GM19043 (cell line): ENCODE measurements around the gene PSMA5.

Experiments used
- ATAC-seq: cut with Tn5 transposase; IDR thresholded peaks from one replicate; pipeline ENCODE4 v1.9.1; 2021; ENCODE audit warnings: low read depth; ENCODE audit not compliant: unreplicated experiment

The PSMA5 gene

GRCh38 chr1:109371341-109371739 lies 54.9 kb downstream of the PSMA5 start:
- no peak for ATAC-seq

GRCh38 chr1:109370712-109371340 lies 55.4 kb downstream of the PSMA5 start:
- ATAC-seq = no peak

DNA sequence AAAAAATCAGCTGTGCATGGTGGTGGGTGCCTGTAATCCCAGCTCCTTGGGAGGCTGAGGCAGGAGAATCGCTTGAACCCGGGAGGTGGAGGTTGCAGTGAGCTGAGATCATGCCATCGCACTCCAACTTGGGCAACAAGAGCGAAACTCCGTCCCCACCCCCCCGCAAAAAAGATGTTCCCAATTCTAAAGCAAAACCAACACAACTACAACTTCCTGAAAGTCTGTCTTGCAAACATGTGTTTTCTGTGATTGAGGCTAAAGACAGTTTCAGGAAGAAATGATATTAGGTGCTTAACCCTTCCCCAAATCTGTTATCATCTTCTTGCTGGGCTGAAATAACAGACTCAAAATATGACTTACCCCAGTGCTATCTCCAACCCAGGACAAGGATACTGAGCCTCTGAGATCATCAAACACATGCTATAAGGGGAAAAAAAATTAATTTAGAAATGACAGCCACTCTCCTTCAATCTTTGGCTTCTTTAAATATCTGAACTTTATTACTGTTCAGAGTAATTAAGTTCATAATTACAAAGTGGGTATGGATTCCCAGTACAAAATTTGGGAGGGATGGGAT lies 57.0 kb downstream of the PSMA5 start:
- no peak for ATAC-seq

DNA sequence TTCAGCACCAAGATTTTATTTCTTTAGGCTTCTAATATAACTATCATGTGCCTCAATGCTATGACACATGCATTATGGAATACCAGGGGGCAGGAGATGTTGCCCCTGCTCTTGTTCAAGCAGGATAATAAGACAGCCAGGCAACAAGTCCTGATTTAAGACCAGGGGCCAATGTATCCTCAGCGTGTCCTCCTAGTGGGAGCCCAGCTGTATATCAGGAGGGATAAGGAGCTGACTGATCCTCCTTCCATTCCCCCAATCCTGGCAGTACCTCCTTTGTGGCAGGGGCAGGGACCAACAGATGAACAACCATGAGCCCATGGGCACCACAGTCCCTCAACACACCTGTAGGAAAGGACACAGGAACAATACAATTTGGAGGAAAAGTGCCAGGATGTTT lies 57.8 kb downstream of the PSMA5 start:
- no peak for ATAC-seq

- no peak for ATAC-seq
Observed at GRCh38 chr1:109367626-109368025, 58.6 kb downstream of the PSMA5 start.

DNA sequence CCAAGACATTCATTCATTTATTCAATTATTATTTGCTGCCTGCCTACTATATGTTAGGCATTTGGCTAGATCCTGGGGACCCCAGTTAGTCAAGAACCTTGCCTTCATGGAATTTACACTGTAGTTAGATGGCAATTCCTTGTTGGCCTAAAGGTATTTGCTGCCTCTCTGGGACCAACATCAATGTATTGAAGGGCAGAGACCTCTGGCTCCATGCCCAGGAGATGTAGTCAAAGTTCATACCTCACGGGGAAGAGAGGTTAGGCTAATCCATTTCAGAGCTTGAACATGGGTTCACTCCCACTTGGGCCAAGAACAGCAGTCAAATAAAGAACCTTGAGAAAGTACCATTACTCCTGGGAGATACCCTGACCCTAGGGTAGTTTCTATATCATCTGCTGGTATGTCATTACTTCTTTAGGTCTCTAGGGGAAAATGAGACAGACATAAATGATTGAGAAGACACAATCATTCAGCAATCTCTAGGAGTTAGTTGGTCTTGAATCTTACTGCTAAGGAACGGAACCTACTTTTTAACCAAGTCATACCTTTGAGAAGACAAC lies 60.5 kb downstream of the PSMA5 start:
- no peak for ATAC-seq

DNA sequence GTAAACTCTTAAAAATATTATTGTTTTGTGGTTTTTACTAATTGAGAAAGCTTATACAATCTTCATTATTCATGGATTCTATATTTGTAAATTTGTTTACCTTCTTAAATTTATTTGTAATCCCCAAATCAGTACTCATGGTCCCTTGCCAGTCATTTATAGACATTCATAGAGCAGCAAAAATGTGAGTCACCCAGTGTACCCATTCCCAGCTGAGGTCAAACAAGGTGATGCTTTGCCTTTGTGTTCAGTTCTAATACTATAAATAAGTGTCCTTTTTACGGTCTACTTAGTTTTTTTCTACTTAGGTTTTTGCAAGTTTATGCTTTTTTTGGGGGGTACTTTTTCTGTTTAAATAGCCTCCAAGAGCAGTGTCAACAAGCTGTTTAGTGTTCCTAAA lies 64.6 kb downstream of the PSMA5 start:
- ATAC-seq = no peak

DNA sequence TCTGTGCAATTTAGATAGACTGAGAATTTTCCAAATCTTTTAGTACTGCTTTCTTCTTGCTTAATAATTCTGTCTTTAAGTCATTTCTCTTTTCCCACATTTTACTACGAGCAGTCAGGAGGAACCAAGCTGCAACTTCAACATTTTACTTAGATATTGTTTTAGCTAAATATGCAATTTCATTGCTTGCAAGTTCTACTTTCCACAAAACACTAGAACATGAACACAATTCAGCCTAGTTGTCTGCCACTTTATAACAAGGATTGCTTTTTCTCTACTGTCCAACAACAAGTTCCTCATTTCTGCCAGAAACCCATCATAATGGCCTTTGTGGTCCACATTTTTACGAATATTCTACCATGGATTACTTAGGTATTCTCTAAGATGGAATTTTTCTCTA lies 65.2 kb downstream of the PSMA5 start:
- no peak for ATAC-seq

DNA sequence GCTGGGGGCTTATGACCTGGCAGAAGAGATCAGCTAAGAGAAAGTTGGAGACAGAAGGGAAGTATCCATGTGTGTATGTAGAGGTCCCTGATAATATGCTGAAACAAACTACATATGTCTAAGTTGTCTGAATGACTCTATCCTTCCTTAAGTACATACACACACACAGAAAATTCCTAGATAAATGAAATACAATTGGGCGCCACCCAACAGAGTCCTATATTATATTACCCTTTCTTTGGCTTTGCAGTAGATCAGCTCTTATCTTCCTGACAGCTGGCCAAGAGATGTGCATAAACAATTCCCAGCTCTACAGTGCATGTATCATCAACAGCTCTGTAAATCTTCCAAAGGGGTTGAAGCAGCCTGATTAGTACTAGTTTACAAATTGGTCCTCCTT lies 68.6 kb downstream of the PSMA5 start:
- ATAC-seq = no peak

- ATAC-seq = no peak
Observed at GRCh38 chr1:109356915-109357314, 69.3 kb downstream of the PSMA5 start.

DNA sequence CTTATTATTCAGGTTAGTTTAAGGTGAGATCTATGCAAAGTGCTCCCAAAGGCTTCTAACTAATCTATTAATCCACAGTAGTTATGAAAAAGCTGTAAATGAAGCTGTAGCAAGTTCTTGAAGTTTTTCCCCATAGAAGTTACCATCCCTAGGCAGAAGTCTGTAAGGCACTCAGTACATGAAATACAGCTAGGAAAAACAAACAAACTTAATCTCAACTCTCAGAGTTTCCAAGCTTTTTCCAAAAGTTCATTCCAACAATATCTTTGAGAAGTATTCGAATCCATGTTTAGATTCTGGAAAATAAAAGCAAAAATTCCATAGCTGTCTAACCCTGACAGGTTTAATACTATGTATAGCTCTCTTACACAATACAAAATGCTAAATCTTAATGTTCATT lies 69.7 kb downstream of the PSMA5 start:
- ATAC-seq = no peak

DNA sequence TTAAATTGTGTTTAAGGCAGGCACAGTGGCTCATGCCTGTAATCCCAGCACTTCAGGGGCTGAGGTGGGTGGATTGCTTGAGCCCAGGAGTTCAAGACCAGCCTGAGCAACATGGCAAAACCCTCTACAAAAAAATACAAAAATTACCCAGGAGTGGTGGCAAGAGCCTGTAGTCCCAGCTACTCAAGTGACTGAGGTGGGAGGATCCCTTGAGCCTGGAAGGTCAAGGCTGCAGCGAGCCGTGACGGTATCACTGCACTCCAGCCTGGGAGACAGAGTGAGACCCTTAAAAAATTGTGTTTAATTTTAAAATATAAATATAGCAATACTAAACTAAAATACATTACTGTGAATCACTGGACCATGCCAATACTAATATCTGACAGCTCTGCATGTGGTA lies 71.3 kb downstream of the PSMA5 start:
- ATAC-seq = no peak

- ATAC-seq = no peak
Observed at GRCh38 chr1:109351457-109351856, 74.8 kb downstream of the PSMA5 start.

DNA sequence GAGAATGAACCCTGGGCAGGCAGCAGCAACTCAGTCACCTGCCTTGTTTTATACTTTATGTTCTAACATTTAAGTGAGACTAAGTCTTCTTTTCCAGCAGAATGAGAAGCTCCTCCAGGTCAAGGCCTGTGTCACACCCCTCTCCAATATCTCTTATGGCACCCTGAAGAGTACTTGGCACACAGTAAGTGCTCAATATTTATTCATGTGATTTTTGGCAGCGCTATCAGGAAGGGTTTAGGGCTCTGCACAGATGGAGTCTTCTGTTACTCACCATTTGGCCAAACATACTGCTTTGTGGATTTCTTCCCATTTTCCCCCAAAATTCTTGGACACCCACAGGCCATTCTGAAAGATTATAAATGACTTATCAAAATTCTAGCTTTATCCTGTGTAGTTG lies 75.6 kb downstream of the PSMA5 start:
- no peak for ATAC-seq

- ATAC-seq = no peak
Observed at GRCh38 chr1:109350182-109350581, 76.1 kb downstream of the PSMA5 start.
